SH-SY5Y (cell line): ENCODE data around the gene BBS9.

Experiments used
- GATA2 ChIP-seq: IDR thresholded peaks from 2 replicates; pipeline ENCODE4 v1.6.1; 2011; ENCODE audit warnings: mild to moderate bottlenecking, low read depth, low read length
- GATA3 ChIP-seq: IDR thresholded peaks from 2 replicates; pipeline ENCODE4 v1.6.1; 2011; ENCODE audit warnings: low read depth, mild to moderate bottlenecking, low read length, moderate library complexity

- TF ChIP-seq GATA3, result no peak
- TF ChIP-seq GATA2, result no peak
Measured at GRCh38 chr7:33142585-33142984, 13.2 kb downstream of the BBS9 start.
